Retinal pigment epithelial cell (primary cell): ENCODE results near the gene UCN3.

Experiments used
- DNase-seq: peaks from one replicate; pipeline ENCODE4 v3.0.0-alpha.2; 2010; ENCODE audit warnings: low read depth
- H3K4me3 ChIP-seq: 2 replicates; pipeline ENCODE4 v1.5.1; 2011; ENCODE audit warnings: mild to moderate bottlenecking, low read length, control low read depth, moderate library complexity
- TF ChIP-seq, protein P1 (sequence below): conservative IDR thresholded peaks from 2 replicates; pipeline ENCODE4 v1.5.1; 2011; ENCODE audit warnings: low read depth, low read length, control low read depth, inconsistent platforms

Gene UCN3

DNA sequence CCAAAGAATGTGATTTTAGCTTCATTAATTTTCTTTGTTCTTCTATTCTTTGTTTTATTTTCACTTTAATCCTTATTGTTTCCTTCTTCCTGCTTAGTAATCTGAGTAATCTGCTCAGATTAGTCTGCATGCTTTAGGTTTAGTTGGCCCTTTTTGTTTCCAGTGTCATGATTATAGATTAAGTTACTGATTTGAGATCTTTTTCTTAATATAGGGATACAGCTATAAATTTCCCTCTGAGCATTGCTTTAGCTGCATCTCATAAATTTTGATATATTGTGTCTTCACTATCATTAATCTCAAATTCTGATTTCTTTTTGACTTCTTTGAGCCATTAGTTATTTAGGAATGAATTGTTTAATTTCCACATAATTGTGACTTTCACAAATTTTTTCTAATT is 53.8 kb downstream of the UCN3 start:
- TF ChIP-seq, protein P1, sequence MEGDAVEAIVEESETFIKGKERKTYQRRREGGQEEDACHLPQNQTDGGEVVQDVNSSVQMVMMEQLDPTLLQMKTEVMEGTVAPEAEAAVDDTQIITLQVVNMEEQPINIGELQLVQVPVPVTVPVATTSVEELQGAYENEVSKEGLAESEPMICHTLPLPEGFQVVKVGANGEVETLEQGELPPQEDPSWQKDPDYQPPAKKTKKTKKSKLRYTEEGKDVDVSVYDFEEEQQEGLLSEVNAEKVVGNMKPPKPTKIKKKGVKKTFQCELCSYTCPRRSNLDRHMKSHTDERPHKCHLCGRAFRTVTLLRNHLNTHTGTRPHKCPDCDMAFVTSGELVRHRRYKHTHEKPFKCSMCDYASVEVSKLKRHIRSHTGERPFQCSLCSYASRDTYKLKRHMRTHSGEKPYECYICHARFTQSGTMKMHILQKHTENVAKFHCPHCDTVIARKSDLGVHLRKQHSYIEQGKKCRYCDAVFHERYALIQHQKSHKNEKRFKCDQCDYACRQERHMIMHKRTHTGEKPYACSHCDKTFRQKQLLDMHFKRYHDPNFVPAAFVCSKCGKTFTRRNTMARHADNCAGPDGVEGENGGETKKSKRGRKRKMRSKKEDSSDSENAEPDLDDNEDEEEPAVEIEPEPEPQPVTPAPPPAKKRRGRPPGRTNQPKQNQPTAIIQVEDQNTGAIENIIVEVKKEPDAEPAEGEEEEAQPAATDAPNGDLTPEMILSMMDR: no peak
- no peak for DNase-seq
- H3K4me3 ChIP-seq: no peak overlapping the region

GRCh38 chr10:5419466-5420094 is 54.8 kb downstream of the UCN3 start:
- no peak overlapping the region for H3K4me3 ChIP-seq
- DNase-seq: no peak

GRCh38 chr10:5423771-5424170 is 59.0 kb downstream of the UCN3 start:
- TF ChIP-seq, protein P1: no peak
- no peak for DNase-seq
- no peak overlapping the region for H3K4me3 ChIP-seq

More at GRCh38 chr10:5419466-5420094, 54.8 kb downstream of the UCN3 start:
- TF ChIP-seq, protein P1: no peak
